H1 (cell line): ENCODE results near the gene R3HCC1L. TPM values are rescaled to one million over a fixed set of nuclear protein-coding genes. Genes with fewer than 3 reads are reported as not detected.

Source experiments
- CTCF ChIA-PET: fragments of 300-600 bp; sonication (Branson Sonifier 250); formaldehyde crosslinking; loops from one replicate; lab custom pipeline; 2021; ENCODE audit not compliant: partially characterized antibody; lab: Charles Lee
- POLR2A ChIA-PET: fragments of 300-600 bp; sonication (Branson Sonifier 250); formaldehyde crosslinking; loops from one replicate; lab custom pipeline; 2021; ENCODE audit warnings: inconsistent platforms; ENCODE audit not compliant: partially characterized antibody; lab: Charles Lee
- DNase-seq, 2 experiments: peaks; one replicate each; pipeline versions ENCODE4 v3.0.0 to v3.0.0-alpha.2; 2010 to 2022; ENCODE audit warnings: low spot score in 2 of 2, low read depth in 1 of 2, mixed read lengths in 1 of 2
- FAIRE-seq: peaks from 2 replicates; lab custom pipeline; 2011; peaks lifted over from hg19 to GRCh38; lab: Jason Lieb, UNC
- H2AFZ ChIP-seq: 2 replicates; pipeline ENCODE4 v1.8.1; 2012; ENCODE audit warnings: low read length, inconsistent platforms
- H2AK5ac ChIP-seq: 2 replicates; pipeline ENCODE4 v1.6.1; 2013; ENCODE audit warnings: low read depth, low read length
- H2BK120ac ChIP-seq: replicated peaks from 2 replicates; pipeline ENCODE3; 2013; ENCODE audit warnings: low read depth, low read length, inconsistent platforms
- H2BK12ac ChIP-seq: 2 replicates; pipeline ENCODE4 v1.6.1; 2013; ENCODE audit warnings: low read depth, low read length
- H2BK15ac ChIP-seq: 2 replicates; pipeline ENCODE4 v1.6.1; 2013; ENCODE audit warnings: low read length
- H2BK20ac ChIP-seq: 2 replicates; pipeline ENCODE4 v1.6.1; 2013; ENCODE audit warnings: low read length
- H2BK5ac ChIP-seq: 2 replicates; pipeline ENCODE4 v1.6.1; 2013; ENCODE audit warnings: low read depth, low read length
- H3K14ac ChIP-seq: 2 replicates; pipeline ENCODE4 v1.6.1; 2013; ENCODE audit warnings: inconsistent platforms; ENCODE audit not compliant: insufficient read length
- H3K18ac ChIP-seq: 2 replicates; pipeline ENCODE4 v1.6.1; 2013; ENCODE audit warnings: low read length; ENCODE audit errors: extremely low read depth
- H3K23ac ChIP-seq: 2 replicates; pipeline ENCODE4 v1.6.1; 2013; ENCODE audit warnings: inconsistent platforms; ENCODE audit not compliant: insufficient read length
- H3K23me2 ChIP-seq: 2 replicates; pipeline ENCODE4 v1.6.1; 2013; ENCODE audit warnings: low read depth, low read length
- H3K27ac ChIP-seq: 2 replicates; pipeline ENCODE4 v1.6.1; 2011; ENCODE audit warnings: low read depth, low read length, inconsistent platforms
- H3K27me3 ChIP-seq, 4 experiments: replicated peaks in 1 of 4; 1 replicate in 1 of 4; 2 replicates in 3 of 4; pipeline versions ENCODE4 v1.6.1 to v1.8.1; 2011 to 2013; ENCODE audit warnings: low read length in 3 of 4, mild to moderate bottlenecking in 3 of 4, inconsistent platforms in 2 of 4, mixed read lengths in 2 of 4, moderate library complexity in 1 of 4; ENCODE audit not compliant: control insufficient read depth in 3 of 4, insufficient read depth in 3 of 4; ENCODE audit errors: extremely low read depth in 1 of 4
- H3K36me3 ChIP-seq, 4 experiments: 2 replicates each; pipeline versions ENCODE4 v1.6.1 to v1.8.1; 2011 to 2013; ENCODE audit warnings: mild to moderate bottlenecking in 4 of 4, low read length in 3 of 4, moderate library complexity in 2 of 4, control low read depth in 1 of 4, inconsistent platforms in 1 of 4; ENCODE audit not compliant: insufficient read depth in 4 of 4, control insufficient read depth in 2 of 4
- H3K4ac ChIP-seq: replicated peaks from 2 replicates; pipeline ENCODE3; 2013; ENCODE audit warnings: low read length, low read depth, mixed read lengths, inconsistent platforms; ENCODE audit not compliant: insufficient read length
- H3K4me1 ChIP-seq, 4 experiments: replicated peaks in 1 of 4; 1 replicate in 1 of 4; 2 replicates in 3 of 4; pipeline versions ENCODE4 v1.6.1 to v1.8.1; 2011 to 2013; ENCODE audit warnings: low read length in 3 of 4, inconsistent platforms in 2 of 4, mixed read lengths in 1 of 4; ENCODE audit not compliant: insufficient read depth in 4 of 4, control insufficient read depth in 3 of 4
- H3K4me2 ChIP-seq, 2 experiments: 2 replicates each; pipeline versions ENCODE4 v1.6.1 to v1.8.1; 2011 to 2013; ENCODE audit warnings: low read depth in 2 of 2, low read length in 2 of 2, control low read depth in 1 of 2, inconsistent platforms in 1 of 2, mild to moderate bottlenecking in 1 of 2; ENCODE audit not compliant: insufficient read depth in 1 of 2
- H3K4me3 ChIP-seq, 4 experiments: fragments of 200-600, 300-600 bp in 1 of 4; sonication (generic), shearing (Covaris generic), sonication (Bioruptor Twin) in 1 of 4; 2 replicates each; pipeline versions ENCODE4 v1.5.1 to v1.8.1; 2011 to 2016; ENCODE audit warnings: low read length in 4 of 4, low read depth in 3 of 4, control low read depth in 2 of 4, inconsistent platforms in 2 of 4, mild to moderate bottlenecking in 2 of 4, mixed read lengths in 1 of 4, moderate library complexity in 1 of 4; ENCODE audit not compliant: insufficient read depth in 2 of 4; ENCODE audit errors: extremely low read depth in 1 of 4
- H3K56ac ChIP-seq: replicated peaks from 2 replicates; pipeline ENCODE3; 2013; ENCODE audit warnings: low read depth, mild to moderate bottlenecking, mixed read lengths, low read length, inconsistent platforms; ENCODE audit not compliant: insufficient read length
- H3K79me1 ChIP-seq: 2 replicates; pipeline ENCODE4 v1.6.1; 2013; ENCODE audit warnings: low read depth, low read length, control low read depth
- H3K79me2 ChIP-seq, 2 experiments: 2 replicates each; pipeline versions ENCODE4 v1.6.1 to v1.8.1; 2012 to 2013; ENCODE audit warnings: low read length in 2 of 2, mild to moderate bottlenecking in 2 of 2, inconsistent platforms in 1 of 2; ENCODE audit not compliant: insufficient read depth in 2 of 2, control insufficient read depth in 1 of 2
- H3K9ac ChIP-seq, 4 experiments: replicated peaks in 1 of 4; 1 replicate in 1 of 4; 2 replicates in 3 of 4; pipeline versions ENCODE4 v1.6.1 to v1.8.1; 2011 to 2013; ENCODE audit warnings: low read depth in 3 of 4, low read length in 3 of 4, control low read depth in 2 of 4, mild to moderate bottlenecking in 2 of 4, moderate library complexity in 2 of 4, inconsistent platforms in 1 of 4; ENCODE audit errors: extremely low read depth in 1 of 4
- H3K9me3 ChIP-seq, 2 experiments: 2 replicates each; pipeline versions ENCODE4 v1.6.1 to v1.8.1; 2012 to 2013; ENCODE audit warnings: mild to moderate bottlenecking in 2 of 2, moderate library complexity in 2 of 2, control low read depth in 1 of 2, inconsistent platforms in 1 of 2, low read depth in 1 of 2, low read length in 1 of 2, mixed read lengths in 1 of 2; ENCODE audit not compliant: insufficient read depth in 2 of 2
- H4K20me1 ChIP-seq, 2 experiments: replicated peaks in 1 of 2; 2 replicates each; pipeline versions ENCODE3 to v1.8.1; 2011 to 2013; ENCODE audit warnings: inconsistent platforms in 2 of 2, low read length in 2 of 2, mild to moderate bottlenecking in 1 of 2; ENCODE audit not compliant: insufficient read depth in 2 of 2, control insufficient read depth in 1 of 2
- H4K5ac ChIP-seq: 2 replicates; pipeline ENCODE4 v1.6.1; 2013; ENCODE audit warnings: low read length, low read depth, mixed read lengths, inconsistent platforms; ENCODE audit not compliant: insufficient read length
- H4K8ac ChIP-seq: 2 replicates; pipeline ENCODE4 v1.8.0; 2013; ENCODE audit warnings: mild to moderate bottlenecking, moderate library complexity, low read length, inconsistent platforms; ENCODE audit not compliant: insufficient read depth; ENCODE audit errors: extremely low read depth
- H4K91ac ChIP-seq: replicated peaks from 2 replicates; pipeline ENCODE3; 2013; ENCODE audit warnings: low read length, mixed read lengths, inconsistent platforms; ENCODE audit not compliant: insufficient read length
- GABPA ChIP-seq: IDR thresholded peaks from 2 replicates; pipeline ENCODE4 v1.6.1; 2011; ENCODE audit warnings: mild to moderate bottlenecking, low read length, moderate library complexity, borderline replicate concordance; ENCODE audit not compliant: insufficient read depth
- GTF2F1 ChIP-seq: IDR thresholded peaks from 2 replicates; pipeline ENCODE4 v1.6.1; 2012; ENCODE audit warnings: low read depth, low read length, improper control_type of control experiment, borderline replicate concordance
- NANOG ChIP-seq: IDR thresholded peaks from 2 replicates; pipeline ENCODE4 v1.6.1; 2011; ENCODE audit warnings: low read length, low read depth, mild to moderate bottlenecking, inconsistent platforms; ENCODE audit not compliant: insufficient read depth, poor library complexity, severe bottlenecking
- PHF8 ChIP-seq: fragments of 200-600 bp; sonication (generic); conservative IDR thresholded peaks from 2 replicates; pipeline ENCODE4 v1.7.1; 2012; ENCODE audit warnings: low read depth, mild to moderate bottlenecking, inconsistent platforms, low read length, moderate library complexity
- RFX5 ChIP-seq: IDR thresholded peaks from 2 replicates; pipeline ENCODE4 v1.6.1; 2011; ENCODE audit warnings: low read depth, low read length, improper control_type of control experiment, borderline replicate concordance
- YY1 ChIP-seq: IDR thresholded peaks from 2 replicates; pipeline ENCODE4 v1.6.1; 2011; ENCODE audit warnings: low read depth, mild to moderate bottlenecking, low read length
- WGBS, 2 experiments: shearing (Covaris generic) in 1 of 2; methylation state at CpG; one replicate each; pipeline versions ENCODE4 v1.1.6 to v1.1.7; 2013 to 2015; ENCODE audit warnings: low lambda C conversion rate in 2 of 2, mixed read lengths in 2 of 2, inconsistent platforms in 1 of 2, low coverage in 1 of 2, missing lambda C conversion rate in 1 of 2; ENCODE audit not compliant: insufficient replicate concordance in 2 of 2, insufficient coverage in 1 of 2, insufficient read length in 1 of 2; ENCODE audit errors: extremely low coverage in 1 of 2, missing lambda C conversion rate in 1 of 2; 5-methylcytosine and 5-hydroxymethylcytosine counted together
- polyA plus RNA-seq, 7 experiments: library from polyadenylated mRNA; depleted of rRNA in 3 of 7; stranded (reverse) in 5 of 7; unstranded in 2 of 7; fragments of >200 nt in 5 of 7; fragments of 200-250 nt in 2 of 7; gene quantifications; 1 replicate in 5 of 7; 2 replicates in 1 of 7; 4 replicates in 1 of 7; pipeline versions ENCODE4 v1.2.1 to v1.2.3, GENCODE V29; 2011 to 2013; ENCODE audit warnings: missing spikeins in 2 of 7, mixed read lengths in 2 of 7
- total RNA-seq: library from RNA; stranded (reverse); fragmentation: NEBNext Ultra II Directional; extraction: Animal tissue kit (Norgen Biotek cat#: 25700); gene quantifications from 2 replicates; pipeline ENCODE4 v1.2.1, GENCODE V29; 2021

The R3HCC1L gene
- total and polyA plus RNA-seq, 2 of the 8 experiments (the other 6 are each of a cell fraction or from before 2014, with no cell fraction given): 6.9 to 13.9 TPM

DNA sequence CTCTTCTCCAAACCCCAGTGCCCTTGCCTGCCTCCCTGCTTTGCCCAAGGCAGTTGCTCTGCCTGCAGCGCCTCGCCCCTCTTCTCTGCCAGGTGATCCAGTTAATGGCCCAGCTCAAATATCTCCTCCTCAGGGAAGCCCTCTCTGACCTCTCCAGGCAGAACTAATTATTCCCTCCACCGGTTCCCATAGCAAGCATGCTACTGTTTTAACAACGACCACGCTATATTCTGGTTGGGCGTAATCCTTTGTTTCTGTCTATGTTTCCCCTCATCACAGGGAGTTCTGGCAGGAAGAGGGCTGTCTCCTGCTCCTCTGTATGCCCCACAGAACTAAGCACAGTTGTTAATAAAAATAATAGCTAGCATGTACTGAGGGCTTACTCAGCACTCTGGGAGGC is 36.8 kb upstream of the R3HCC1L start:
- Histone ChIP-seq H4K20me1 (no peaks in the 10 kb centered on the region), H3K14ac (no peak overlapping the region), H3K9me3 (no peaks in the 10 kb centered on the region), H3K79me1 (no peaks in the 10 kb centered on the region), H2BK15ac (no peak overlapping the region), H3K9ac (no peak overlapping the region), H3K56ac (no peak overlapping the region), H4K8ac (no peak overlapping the region), H3K36me3 (no peaks in the 10 kb centered on the region), H3K4ac (no peak overlapping the region), H3K4me3 (no peak overlapping the region), H3K27ac (no peak overlapping the region), H3K23me2 (no peaks in the 10 kb centered on the region), H4K91ac (no peak overlapping the region), H3K4me2 (no peak overlapping the region), H2BK5ac (no peak overlapping the region), H4K5ac (no peak overlapping the region), H3K4me1 (peaks cover 0 to 2% (median 1%) of the 10 kb centered on the region in 4 experiments; a peak in 1 of 7 replicates), H3K18ac (no peak overlapping the region), H2BK120ac (no peak overlapping the region), H2AK5ac (no peak overlapping the region), H2BK12ac (no peak overlapping the region), H2AFZ (no peak overlapping the region), H2BK20ac (no peak overlapping the region), H3K79me2 (no peaks in the 10 kb centered on the region), H3K27me3 (no peaks in the 10 kb centered on the region), H3K23ac (no peak overlapping the region)
- POLR2A ChIA-PET: interaction anchor here (0.6 kb wide), 1 partner anchor 176 kb away, joined by 3 read pairs; no protein-coding TSS in a partner anchor
- no peak for TF ChIP-seq YY1
- no peak for TF ChIP-seq RFX5
- TF ChIP-seq NANOG: no peak
- TF ChIP-seq GABPA: no peak
- no peak for TF ChIP-seq GTF2F1
- TF ChIP-seq PHF8: no peak
- CTCF ChIA-PET: interaction anchor here (0.9 to 2.1 kb wide), 5 partner anchors 10 to 72 kb away, joined by 3 to 7 read pairs (median 3); no protein-coding TSS in a partner anchor
- FAIRE-seq (no peak), DNase-seq (no peak)
- WGBS, 2 experiments: 73% methylated on average over 6 of the region's 6 CpGs; no CpG with 5 or more reads in 1 of the 2 experiments
